ENCODE measurements around the gene TM4SF4.

TM4SF4 gene

GRCh38 chr3:149532489-149533180 is 58.1 kb downstream of the TM4SF4 start:
- H3K9ac ChIP-seq (ENCODE audit: low read depth, low read length, poor library complexity, severe bottlenecking), result no peak overlapping the region

GRCh38 chr3:149534082-149534481 is 59.6 kb downstream of the TM4SF4 start:
- peaks cover 5% of the 10 kb centered on the region for H3K4me1 ChIP-seq (ENCODE audit: insufficient read depth, low read length, poor library complexity, severe bottlenecking)
- H3K4me3 ChIP-seq (ENCODE audit: low read length, poor library complexity, severe bottlenecking), result no peak overlapping the region
- no peaks in the 10 kb centered on the region for H3K27me3 ChIP-seq (ENCODE audit: insufficient read depth, low read length, poor library complexity, severe bottlenecking)
- no peaks in the 10 kb centered on the region for H3K9me3 ChIP-seq (ENCODE audit: insufficient read depth, low read depth, low read length)
- H3K9me2 ChIP-seq (replicated peaks; ENCODE audit: low read depth, low read length), result no peaks in the 10 kb centered on the region
- no peak overlapping the region for H3K4me2 ChIP-seq (ENCODE audit: low read depth, low read length, poor library complexity, severe bottlenecking)
- no peaks in the 10 kb centered on the region for H3K36me3 ChIP-seq (ENCODE audit: insufficient read depth, low read length)
- H3K9ac ChIP-seq (ENCODE audit: low read depth, low read length, poor library complexity, severe bottlenecking), result no peak overlapping the region
- no peaks in the 10 kb centered on the region for H4K20me1 ChIP-seq (ENCODE audit: insufficient read depth, low read length, poor library complexity, severe bottlenecking)
- no peaks in the 10 kb centered on the region for H3F3A ChIP-seq (ENCODE audit: low read depth)
- H3K79me2 ChIP-seq (ENCODE audit: insufficient read depth, low read length), result no peaks in the 10 kb centered on the region
- TF ChIP-seq EZH2phosphoT487 (IDR thresholded peaks at IDR 0.05; ENCODE audit: borderline replicate concordance) (no peak), CTCF (conservative IDR thresholded peaks at IDR 0.05; ENCODE audit: low read length) (no peak)
- no peak overlapping the region for H2AFZ ChIP-seq (ENCODE audit: low read length)

More at GRCh38 chr3:149532489-149533180, 58.1 kb downstream of the TM4SF4 start:
- Histone ChIP-seq H3K27me3 (ENCODE audit: insufficient read depth, low read length, poor library complexity, severe bottlenecking) (no peaks in the 10 kb centered on the region), H3K4me1 (ENCODE audit: insufficient read depth, low read length, poor library complexity, severe bottlenecking) (peaks cover 5% of the 10 kb centered on the region), H3K79me2 (ENCODE audit: insufficient read depth, low read length) (no peaks in the 10 kb centered on the region), H3F3A (ENCODE audit: low read depth) (no peaks in the 10 kb centered on the region), H4K20me1 (ENCODE audit: insufficient read depth, low read length, poor library complexity, severe bottlenecking) (no peaks in the 10 kb centered on the region), H3K9me3 (ENCODE audit: insufficient read depth, low read depth, low read length) (no peaks in the 10 kb centered on the region), H3K36me3 (ENCODE audit: insufficient read depth, low read length) (no peaks in the 10 kb centered on the region), H3K4me3 (ENCODE audit: low read length, poor library complexity, severe bottlenecking) (no peak overlapping the region), H2AFZ (ENCODE audit: low read length) (peak overlapping the region; percentile 69), H3K4me2 (ENCODE audit: low read depth, low read length, poor library complexity, severe bottlenecking) (no peak overlapping the region), H3K9me2 (replicated peaks; ENCODE audit: low read depth, low read length) (no peaks in the 10 kb centered on the region)
- TF ChIP-seq EZH2phosphoT487 (IDR thresholded peaks at IDR 0.05; ENCODE audit: borderline replicate concordance), result no peak
- no peak for TF ChIP-seq CTCF (conservative IDR thresholded peaks at IDR 0.05; ENCODE audit: low read length)

- TF ChIP-seq CTCF (conservative IDR thresholded peaks at IDR 0.05; ENCODE audit: low read length), result no peak
- no peak for TF ChIP-seq EZH2phosphoT487 (IDR thresholded peaks at IDR 0.05; ENCODE audit: borderline replicate concordance)
- Histone ChIP-seq H3K4me2 (ENCODE audit: low read depth, low read length, poor library complexity, severe bottlenecking) (no peak overlapping the region), H2AFZ (ENCODE audit: low read length) (no peak overlapping the region), H3K9ac (ENCODE audit: low read depth, low read length, poor library complexity, severe bottlenecking) (no peak overlapping the region), H4K20me1 (ENCODE audit: insufficient read depth, low read length, poor library complexity, severe bottlenecking) (no peaks in the 10 kb centered on the region), H3K9me3 (ENCODE audit: insufficient read depth, low read depth, low read length) (no peaks in the 10 kb centered on the region), H3K9me2 (replicated peaks; ENCODE audit: low read depth, low read length) (no peaks in the 10 kb centered on the region), H3K4me3 (ENCODE audit: low read length, poor library complexity, severe bottlenecking) (no peak overlapping the region), H3K4me1 (ENCODE audit: insufficient read depth, low read length, poor library complexity, severe bottlenecking) (peaks cover 5% of the 10 kb centered on the region), H3K27me3 (ENCODE audit: insufficient read depth, low read length, poor library complexity, severe bottlenecking) (no peaks in the 10 kb centered on the region), H3K79me2 (ENCODE audit: insufficient read depth, low read length) (no peaks in the 10 kb centered on the region), H3F3A (ENCODE audit: low read depth) (no peaks in the 10 kb centered on the region), H3K36me3 (ENCODE audit: insufficient read depth, low read length) (no peaks in the 10 kb centered on the region)
These were observed 60.3 kb downstream of the TM4SF4 start for GRCh38 chr3:149534671-149535332.

Data from Loucy (cell line).